Esophagus muscularis mucosa (tissue), 4 donors: ENCODE measurements around the gene EARS2.

ENCODE experiments used
- EP300 ChIP-seq: sonication (generic); formaldehyde crosslinking; IDR thresholded peaks from one replicate; pipeline ENCODE4 v1.6.1; 2017; ENCODE audit warnings: antibody characterized with exemption
- POLR2A ChIP-seq: fragments of 450-650 bp; IDR thresholded peaks from one replicate; pipeline ENCODE4 v1.6.1; 2017; ENCODE audit warnings: antibody characterized with exemption, moderate library complexity, mild to moderate bottlenecking, low read depth
- POLR2AphosphoS5 ChIP-seq, 2 donors: sonication (generic); formaldehyde crosslinking; IDR thresholded peaks; one replicate each; pipeline ENCODE4 v1.6.1; 2017; ENCODE audit warnings: antibody characterized with exemption in 2 of 2
- TF ChIP-seq, protein P1 (sequence below), 3 experiments: fragments of 200-600 bp in 2 of 3; fragments of 450-650 bp in 1 of 3; sonication (generic) in 2 of 3; IDR thresholded peaks; one replicate each; pipeline ENCODE4 v1.5.1; 2017 to 2019; ENCODE audit warnings: antibody characterized with exemption in 3 of 3, mild to moderate bottlenecking in 2 of 3, moderate library complexity in 1 of 3

- TF ChIP-seq, protein P1, sequence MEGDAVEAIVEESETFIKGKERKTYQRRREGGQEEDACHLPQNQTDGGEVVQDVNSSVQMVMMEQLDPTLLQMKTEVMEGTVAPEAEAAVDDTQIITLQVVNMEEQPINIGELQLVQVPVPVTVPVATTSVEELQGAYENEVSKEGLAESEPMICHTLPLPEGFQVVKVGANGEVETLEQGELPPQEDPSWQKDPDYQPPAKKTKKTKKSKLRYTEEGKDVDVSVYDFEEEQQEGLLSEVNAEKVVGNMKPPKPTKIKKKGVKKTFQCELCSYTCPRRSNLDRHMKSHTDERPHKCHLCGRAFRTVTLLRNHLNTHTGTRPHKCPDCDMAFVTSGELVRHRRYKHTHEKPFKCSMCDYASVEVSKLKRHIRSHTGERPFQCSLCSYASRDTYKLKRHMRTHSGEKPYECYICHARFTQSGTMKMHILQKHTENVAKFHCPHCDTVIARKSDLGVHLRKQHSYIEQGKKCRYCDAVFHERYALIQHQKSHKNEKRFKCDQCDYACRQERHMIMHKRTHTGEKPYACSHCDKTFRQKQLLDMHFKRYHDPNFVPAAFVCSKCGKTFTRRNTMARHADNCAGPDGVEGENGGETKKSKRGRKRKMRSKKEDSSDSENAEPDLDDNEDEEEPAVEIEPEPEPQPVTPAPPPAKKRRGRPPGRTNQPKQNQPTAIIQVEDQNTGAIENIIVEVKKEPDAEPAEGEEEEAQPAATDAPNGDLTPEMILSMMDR (IDR thresholded peaks at IDR 0.05) = no peak
- TF ChIP-seq POLR2A (no peak), POLR2AphosphoS5 (IDR thresholded peaks at IDR 0.05) (no peak), EP300 (no peak)
These were observed 22.0 kb downstream of the EARS2 start for GRCh38 chr16:23534868-23535860.
